Measurements from ENCODE around the gene GNAS-AS1. TPM values are rescaled to one million over a fixed set of nuclear protein-coding genes. Genes with fewer than 3 reads are reported as not detected.

GNAS-AS1 gene
- total RNA-seq (ENCODE audit: low replicate concordance): 0.35 and 1.1 TPM in 2 replicates

DNA sequence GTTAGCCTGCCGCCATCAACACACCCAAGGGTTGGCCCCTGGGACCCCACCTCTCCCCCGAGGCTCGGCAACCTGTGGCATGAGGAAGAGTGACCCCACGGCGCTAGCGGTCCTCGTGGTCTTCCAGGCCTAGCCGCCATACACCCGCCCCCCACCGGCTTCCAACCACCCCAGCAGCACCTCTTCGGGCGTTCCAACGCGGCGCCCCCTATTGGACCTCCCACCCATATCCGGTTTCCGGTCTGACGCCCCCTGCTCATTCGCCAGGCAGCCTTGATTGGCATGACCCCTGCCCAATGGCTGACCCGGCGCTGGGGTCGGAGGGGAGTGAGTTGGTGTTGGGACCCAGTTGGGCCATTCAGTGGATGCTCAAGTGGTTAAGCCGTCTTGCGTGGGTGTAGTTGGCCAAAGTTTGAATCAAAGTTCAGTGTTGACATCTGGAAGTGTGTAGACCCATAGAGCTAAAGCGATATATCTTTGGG, at the start of gene GNAS-AS1:
GNAS-AS1 (minus strand) TSS at position 210 of the 482 bp plus-strand sequence.

DNA sequence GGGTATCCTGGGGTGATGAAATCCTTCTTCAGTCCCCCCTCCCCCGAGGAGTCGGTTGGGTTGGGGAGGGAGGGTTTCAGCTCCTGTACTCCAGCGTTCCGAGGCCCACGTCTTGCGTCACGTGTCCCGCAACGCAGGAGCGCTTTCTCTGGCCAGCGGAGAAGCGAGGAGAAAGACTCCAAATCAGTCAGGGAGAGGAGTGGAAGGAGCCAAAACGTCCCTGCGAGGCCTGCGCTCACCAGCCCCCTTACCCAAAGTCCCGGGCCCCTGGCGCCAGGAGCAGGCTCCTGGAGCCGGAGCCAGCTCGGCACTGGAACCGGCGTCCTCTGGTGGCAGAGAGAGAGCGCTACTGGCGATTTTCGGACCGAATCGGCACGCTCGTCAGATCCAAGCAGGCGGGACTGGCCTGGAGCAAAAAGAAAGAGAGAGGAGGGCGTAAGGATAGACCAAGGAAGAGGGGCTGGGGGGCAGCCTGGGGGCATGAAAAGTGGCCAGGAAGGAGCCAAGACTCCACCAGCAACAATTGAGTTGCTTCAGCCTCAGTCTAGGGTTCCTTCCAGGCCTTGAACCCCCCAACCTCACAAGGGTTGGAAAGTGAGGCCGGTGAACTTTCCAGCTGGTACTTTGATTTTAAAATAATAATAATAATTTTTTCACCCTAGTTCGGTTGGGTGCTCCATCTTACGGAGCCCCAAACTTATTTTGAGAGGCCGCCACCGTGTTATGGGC, 2.0 kb upstream of the GNAS-AS1 start, which contains the start of gene GNAS:
GNAS (plus strand) TSS at position 174 of the 729 bp plus-strand sequence.

Other genes with a start within 250 kb of the GNAS-AS1 start
- 41.4 and 103 TPM in 2 replicates for gene STX16, start 199.6 kb downstream of the GNAS-AS1 start, total RNA-seq (ENCODE audit: low replicate concordance)
- gene NPEPL1, start 158.1 kb downstream of the GNAS-AS1 start, total RNA-seq (ENCODE audit: low replicate concordance): 20.1 and 24.1 TPM in 2 replicates
- gene GNAS, start 1.8 kb upstream of the GNAS-AS1 start, total RNA-seq (ENCODE audit: low replicate concordance): 501 and 607 TPM in 2 replicates
- gene NELFCD, start 130.4 kb upstream of the GNAS-AS1 start, total RNA-seq (ENCODE audit: low replicate concordance): 54.4 and 63.7 TPM in 2 replicates
- 280 and 325 TPM in 2 replicates for gene CTSZ, start 156.4 kb upstream of the GNAS-AS1 start, total RNA-seq (ENCODE audit: low replicate concordance)
- gene TUBB1, start 168.5 kb upstream of the GNAS-AS1 start, total RNA-seq (ENCODE audit: low replicate concordance): not detected in 2 replicates
- 34.3 and 34.9 TPM in 2 replicates for gene ATP5F1E, start 181.4 kb upstream of the GNAS-AS1 start, total RNA-seq (ENCODE audit: low replicate concordance)
- 62.6 and 75.1 TPM in 2 replicates for gene PRELID3B, start 191.9 kb upstream of the GNAS-AS1 start, total RNA-seq (ENCODE audit: low replicate concordance)

Measured in smooth muscle cell of the coronary artery (primary cell).